Endodermal cell (in vitro differentiated cells): Measurements from ENCODE around the gene PROSER1. TPM values are rescaled to one million over a fixed set of nuclear protein-coding genes. Genes with fewer than 3 reads are reported as not detected.

Experiments
- DNase-seq: peaks from one replicate; pipeline ENCODE4 v3.0.0-alpha.2; 2017
- H3K27ac ChIP-seq: 2 replicates; pipeline ENCODE4 v1.5.1; 2013; ENCODE audit warnings: mild to moderate bottlenecking, low read depth, low read length, moderate library complexity
- H3K27me3 ChIP-seq: 2 replicates; pipeline ENCODE4 v1.6.1; 2013; ENCODE audit warnings: mild to moderate bottlenecking, low read length, moderate library complexity; ENCODE audit not compliant: insufficient read depth, control insufficient read depth, poor library complexity, severe bottlenecking
- H3K36me3 ChIP-seq: 2 replicates; pipeline ENCODE4 v1.7.0; 2013; ENCODE audit warnings: mild to moderate bottlenecking, low read length, moderate library complexity; ENCODE audit not compliant: control insufficient read depth, insufficient read depth
- H3K4me1 ChIP-seq: one replicate; pipeline ENCODE4 v1.7.0; 2013; ENCODE audit warnings: low read length; ENCODE audit not compliant: control insufficient read depth, insufficient read depth
- H3K4me3 ChIP-seq: 2 replicates; pipeline ENCODE4 v1.5.1; 2013; ENCODE audit warnings: mild to moderate bottlenecking, low read length, moderate library complexity
- H3K9ac ChIP-seq: 2 replicates; pipeline ENCODE4 v1.6.1; 2013; ENCODE audit warnings: mild to moderate bottlenecking, low read length, moderate library complexity; ENCODE audit not compliant: poor library complexity, severe bottlenecking; ENCODE audit errors: extremely low read depth
- H3K9me3 ChIP-seq: 2 replicates; pipeline ENCODE4 v1.6.1; 2013; ENCODE audit warnings: mild to moderate bottlenecking, low read length, moderate library complexity; ENCODE audit not compliant: control insufficient read depth
- H3K27ac Mint-ChIP-seq: 2 replicates; pipeline ENCODE4 v1.8.0; 2020; ENCODE audit warnings: mixed read lengths
- H3K27me3 Mint-ChIP-seq: 2 replicates; pipeline ENCODE4 v1.8.0; 2021; ENCODE audit warnings: mild to moderate bottlenecking, mixed read lengths; ENCODE audit not compliant: insufficient read depth
- H3K36me3 Mint-ChIP-seq: 2 replicates; pipeline ENCODE4 v1.8.0; 2020; ENCODE audit warnings: low read depth, mixed read lengths
- H3K4me1 Mint-ChIP-seq: 2 replicates; pipeline ENCODE4 v1.8.0; 2020; ENCODE audit warnings: mixed read lengths
- H3K4me3 Mint-ChIP-seq: 2 replicates; pipeline ENCODE4 v1.8.0; 2020; ENCODE audit warnings: mild to moderate bottlenecking, moderate library complexity, mixed read lengths
- H3K9me3 Mint-ChIP-seq: 2 replicates; pipeline ENCODE4 v1.8.0; 2020; ENCODE audit warnings: mild to moderate bottlenecking, mixed read lengths
- WGBS, 2 experiments: methylation state at CpG; one replicate each; pipeline versions ENCODE4 v1.1.5 to v1.1.7; 2013; ENCODE audit warnings: missing lambda C conversion rate in 2 of 2, mixed read lengths in 1 of 2; ENCODE audit not compliant: insufficient coverage in 1 of 2, insufficient read length in 1 of 2; 5-methylcytosine and 5-hydroxymethylcytosine counted together
- total RNA-seq, 2 donors: library from RNA; stranded (reverse); fragmentation: NEBNext Ultra II Directional in 1 of 2; extraction: Animal tissue kit (Norgen Biotek cat#: 25700) in 1 of 2; gene quantifications; 2 replicates in 1 of 2; 3 replicates in 1 of 2; pipeline ENCODE4 v1.2.1, GENCODE V29; 2021
- TF ChIP-seq, protein P1 (sequence below): fragments of 200-600 bp; sonication (generic); conservative IDR thresholded peaks from 2 replicates; pipeline ENCODE4 v1.5.0; 2021; ENCODE audit warnings: antibody characterized with exemption, mild to moderate bottlenecking

The PROSER1 gene
- total RNA-seq, 2 donors from 2014 or later = 54.0 to 62.1 TPM

DNA sequence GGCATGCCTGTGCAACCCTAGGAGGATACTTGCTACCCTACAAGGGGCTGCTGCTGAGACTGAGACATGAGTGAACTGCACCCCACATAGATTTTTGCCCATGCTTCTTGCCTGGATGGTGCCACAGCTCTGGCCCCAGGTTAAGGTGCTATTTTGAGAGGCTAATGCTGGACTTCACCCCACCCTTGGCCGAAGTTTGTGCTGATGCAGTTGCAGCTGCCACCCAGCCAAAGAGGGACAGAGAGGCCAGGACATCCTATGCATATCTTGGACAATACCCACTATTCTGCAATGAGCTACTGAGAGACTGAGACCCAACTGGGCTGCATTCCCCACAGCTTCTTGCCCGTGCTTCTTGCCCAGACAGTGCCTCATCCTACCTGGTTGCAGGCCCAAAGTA lies 35.0 kb upstream of the PROSER1 start:
- H3K9me3 Mint-ChIP-seq = no peaks in the 10 kb centered on the region
- H3K27me3 Mint-ChIP-seq = peaks cover 4% of the 10 kb centered on the region
- no peak overlapping the region for H3K9ac ChIP-seq
- whole genome bisulfite sequencing, 2 experiments = 86% methylated on average over 2 of the region's 2 CpGs; no CpG with 5 or more reads in 1 of the 2 experiments
- H3K27ac ChIP-seq = no peak overlapping the region
- H3K36me3 Mint-ChIP-seq = no peaks in the 10 kb centered on the region
- H3K4me3 ChIP-seq = no peak overlapping the region
- no peaks in the 10 kb centered on the region for H3K9me3 ChIP-seq
- TF ChIP-seq, protein P1, sequence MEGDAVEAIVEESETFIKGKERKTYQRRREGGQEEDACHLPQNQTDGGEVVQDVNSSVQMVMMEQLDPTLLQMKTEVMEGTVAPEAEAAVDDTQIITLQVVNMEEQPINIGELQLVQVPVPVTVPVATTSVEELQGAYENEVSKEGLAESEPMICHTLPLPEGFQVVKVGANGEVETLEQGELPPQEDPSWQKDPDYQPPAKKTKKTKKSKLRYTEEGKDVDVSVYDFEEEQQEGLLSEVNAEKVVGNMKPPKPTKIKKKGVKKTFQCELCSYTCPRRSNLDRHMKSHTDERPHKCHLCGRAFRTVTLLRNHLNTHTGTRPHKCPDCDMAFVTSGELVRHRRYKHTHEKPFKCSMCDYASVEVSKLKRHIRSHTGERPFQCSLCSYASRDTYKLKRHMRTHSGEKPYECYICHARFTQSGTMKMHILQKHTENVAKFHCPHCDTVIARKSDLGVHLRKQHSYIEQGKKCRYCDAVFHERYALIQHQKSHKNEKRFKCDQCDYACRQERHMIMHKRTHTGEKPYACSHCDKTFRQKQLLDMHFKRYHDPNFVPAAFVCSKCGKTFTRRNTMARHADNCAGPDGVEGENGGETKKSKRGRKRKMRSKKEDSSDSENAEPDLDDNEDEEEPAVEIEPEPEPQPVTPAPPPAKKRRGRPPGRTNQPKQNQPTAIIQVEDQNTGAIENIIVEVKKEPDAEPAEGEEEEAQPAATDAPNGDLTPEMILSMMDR = no peak
- H3K4me1 ChIP-seq = no peaks in the 10 kb centered on the region
- no peaks in the 10 kb centered on the region for H3K36me3 ChIP-seq
- no peaks in the 10 kb centered on the region for H3K4me1 Mint-ChIP-seq
- no peak for DNase-seq
- H3K4me3 Mint-ChIP-seq = no peak overlapping the region
- no peaks in the 10 kb centered on the region for H3K27me3 ChIP-seq
- no peak overlapping the region for H3K27ac Mint-ChIP-seq

DNA sequence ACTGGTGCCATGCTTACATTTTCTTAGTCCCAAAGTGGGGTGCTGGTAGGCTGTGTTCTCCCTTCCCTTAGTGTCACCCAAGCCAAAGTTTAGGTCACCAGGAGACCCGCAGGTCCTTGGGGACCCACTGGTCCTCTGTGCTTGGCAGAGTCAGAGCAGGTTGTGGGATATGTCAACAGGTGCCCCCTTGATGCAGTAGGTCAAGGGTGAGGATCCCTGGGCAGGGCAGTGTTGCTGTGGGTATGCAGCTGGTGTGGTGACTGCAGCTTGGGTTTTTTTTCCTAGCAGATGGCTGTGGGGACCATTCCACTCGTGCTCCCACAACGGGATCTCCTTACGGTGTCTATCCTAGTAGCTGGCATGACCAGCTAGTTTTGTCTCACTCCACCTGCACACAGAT lies 24.1 kb upstream of the PROSER1 start:
- H3K27me3 ChIP-seq = no peaks in the 10 kb centered on the region
- H3K36me3 ChIP-seq = no peaks in the 10 kb centered on the region
- Mint-ChIP-seq H3K9me3 (peaks cover 7% of the 10 kb centered on the region), H3K27ac (no peak overlapping the region), H3K27me3 (no peaks in the 10 kb centered on the region), H3K4me3 (no peak overlapping the region), H3K4me1 (no peaks in the 10 kb centered on the region), H3K36me3 (peaks cover 2% of the 10 kb centered on the region)
- H3K9me3 ChIP-seq = peaks cover 5% of the 10 kb centered on the region
- 90 to 95% methylated on average over 4 of the region's 4 CpGs for WGBS, 2 experiments
- H3K4me3 ChIP-seq = no peak overlapping the region
- no peak for DNase-seq
- TF ChIP-seq, protein P1 = no peak
- H3K27ac ChIP-seq = no peak overlapping the region
- no peak overlapping the region for H3K9ac ChIP-seq
- no peaks in the 10 kb centered on the region for H3K4me1 ChIP-seq

DNA sequence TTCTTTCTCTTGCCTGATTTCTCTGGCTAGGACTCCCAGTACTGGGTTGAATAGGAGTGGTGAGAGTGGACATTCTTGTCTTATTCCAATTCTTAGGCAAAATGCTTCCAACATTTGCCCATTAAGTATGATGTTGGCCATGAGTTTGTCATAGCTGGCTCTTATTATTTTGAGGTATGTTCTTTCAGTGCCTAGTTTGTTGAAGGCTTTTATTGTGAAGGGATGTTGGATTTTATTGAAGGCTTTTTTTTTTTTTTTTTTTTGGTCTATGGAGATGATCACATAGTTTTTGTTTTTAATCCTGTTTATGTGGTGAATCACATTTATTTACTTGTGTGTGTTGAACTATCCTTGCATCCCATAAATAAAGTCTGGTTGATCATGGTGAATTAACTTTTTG lies 20.2 kb upstream of the PROSER1 start:
- peaks cover 3% of the 10 kb centered on the region for H3K36me3 Mint-ChIP-seq
- Histone ChIP-seq H3K9ac (no peak overlapping the region), H3K27ac (no peak overlapping the region), H3K4me1 (no peaks in the 10 kb centered on the region), H3K36me3 (no peaks in the 10 kb centered on the region), H3K27me3 (no peaks in the 10 kb centered on the region), H3K9me3 (no peaks in the 10 kb centered on the region), H3K4me3 (no peak overlapping the region)
- H3K27me3 Mint-ChIP-seq = no peaks in the 10 kb centered on the region
- TF ChIP-seq, protein P1 = no peak
- no peak overlapping the region for H3K4me3 Mint-ChIP-seq
- peaks cover 8% of the 10 kb centered on the region for H3K9me3 Mint-ChIP-seq
- no peak for DNase-seq
- H3K4me1 Mint-ChIP-seq = peaks cover 4% of the 10 kb centered on the region
- H3K27ac Mint-ChIP-seq = no peak overlapping the region
